ENCODE results near the gene RAD51.
"Not testable (repeated sequence)": the region's sequence is repeated elsewhere in the genome, so short reads cannot be mapped to it uniquely, and the experiment has no call there.

The RAD51 gene

GRCh38 chr15:40680151-40680550 is 14.8 kb upstream of the RAD51 start:
- H3K4me2 ChIP-seq (ENCODE audit: low read depth, low read length) = no peak overlapping the region
- H3K36me3 ChIP-seq (replicated peaks; ENCODE audit: insufficient read depth, low read length) = no peaks in the 10 kb centered on the region
- H3K4me1 ChIP-seq (ENCODE audit: low read length) = no peaks in the 10 kb centered on the region
- DNase-seq = no peak
- H3K4me3 ChIP-seq (ENCODE audit: low read length) = no peak overlapping the region
- no peaks in the 10 kb centered on the region for H3K9me2 ChIP-seq (replicated peaks; ENCODE audit: insufficient read depth, low read length)
- no peak for TF ChIP-seq EZH2 (optimal IDR thresholded peaks at IDR 0.05; ENCODE audit: low read depth, low read length)
- H3F3A ChIP-seq (ENCODE audit: insufficient read depth, low read length) = no peaks in the 10 kb centered on the region
- no peak overlapping the region for H2AFZ ChIP-seq (ENCODE audit: low read length)
- no peaks in the 10 kb centered on the region for H3K27me3 ChIP-seq (replicated peaks; ENCODE audit: insufficient read depth, low read length)
- no peaks in the 10 kb centered on the region for H3K9me3 ChIP-seq (replicated peaks; ENCODE audit: insufficient read depth, low read length)
- no peaks in the 10 kb centered on the region for H3K79me2 ChIP-seq (ENCODE audit: low read length)
- H3K9ac ChIP-seq (ENCODE audit: low read length) = no peak overlapping the region
- H3K27ac ChIP-seq (ENCODE audit: low read length) = no peak overlapping the region
- no peaks in the 10 kb centered on the region for H4K20me1 ChIP-seq (ENCODE audit: insufficient read depth, low read length)

- H3K27ac ChIP-seq (ENCODE audit: low read length); H3K4me1 ChIP-seq (ENCODE audit: low read length); H2AFZ ChIP-seq (ENCODE audit: low read length); H3K9me2 ChIP-seq (replicated peaks; ENCODE audit: insufficient read depth, low read length); H3K27me3 ChIP-seq (replicated peaks; ENCODE audit: insufficient read depth, low read length); H3K9me3 ChIP-seq (replicated peaks; ENCODE audit: insufficient read depth, low read length); H3K79me2 ChIP-seq (ENCODE audit: low read length); H3K9ac ChIP-seq (ENCODE audit: low read length); H4K20me1 ChIP-seq (ENCODE audit: insufficient read depth, low read length); H3K36me3 ChIP-seq (replicated peaks; ENCODE audit: insufficient read depth, low read length); DNase-seq; H3K4me3 ChIP-seq (ENCODE audit: low read length); H3F3A ChIP-seq (ENCODE audit: insufficient read depth, low read length); H3K4me2 ChIP-seq (ENCODE audit: low read depth, low read length): not testable (repeated sequence)
Measured at GRCh38 chr15:40680959-40681358, 14.0 kb upstream of the RAD51 start.

- no peak overlapping the region for H3K4me2 ChIP-seq (ENCODE audit: low read depth, low read length)
- TF ChIP-seq CTCF (IDR thresholded peaks at IDR 0.05; ENCODE audit: low read length) = no peak
- no peaks in the 10 kb centered on the region for H4K20me1 ChIP-seq (ENCODE audit: insufficient read depth, low read length)
- H3K9me3 ChIP-seq (replicated peaks; ENCODE audit: insufficient read depth, low read length) = no peaks in the 10 kb centered on the region
- no peak overlapping the region for H2AFZ ChIP-seq (ENCODE audit: low read length)
- H3K4me3 ChIP-seq (ENCODE audit: low read length) = no peak overlapping the region
- H3K36me3 ChIP-seq (replicated peaks; ENCODE audit: insufficient read depth, low read length) = no peaks in the 10 kb centered on the region
- no peak overlapping the region for H3K9ac ChIP-seq (ENCODE audit: low read length)
- H3K9me2 ChIP-seq (replicated peaks; ENCODE audit: insufficient read depth, low read length) = no peaks in the 10 kb centered on the region
- H3K4me1 ChIP-seq (ENCODE audit: low read length) = no peaks in the 10 kb centered on the region
- no peaks in the 10 kb centered on the region for H3F3A ChIP-seq (ENCODE audit: insufficient read depth, low read length)
- H3K27ac ChIP-seq (ENCODE audit: low read length) = no peak overlapping the region
- no peaks in the 10 kb centered on the region for H3K27me3 ChIP-seq (replicated peaks; ENCODE audit: insufficient read depth, low read length)
- H3K79me2 ChIP-seq (ENCODE audit: low read length) = no peaks in the 10 kb centered on the region
- no peak for DNase-seq
Measured at GRCh38 chr15:40684381-40684780, 10.6 kb upstream of the RAD51 start.

GRCh38 chr15:40685376-40685775 is 9.6 kb upstream of the RAD51 start:
- Histone ChIP-seq H3K9me3 (replicated peaks; ENCODE audit: insufficient read depth, low read length) (no peaks in the 10 kb centered on the region), H3K9me2 (replicated peaks; ENCODE audit: insufficient read depth, low read length) (no peaks in the 10 kb centered on the region), H3K36me3 (replicated peaks; ENCODE audit: insufficient read depth, low read length) (no peaks in the 10 kb centered on the region), H3K79me2 (ENCODE audit: low read length) (no peaks in the 10 kb centered on the region), H3K27me3 (replicated peaks; ENCODE audit: insufficient read depth, low read length) (no peaks in the 10 kb centered on the region), H2AFZ (ENCODE audit: low read length) (no peak overlapping the region), H3K4me1 (ENCODE audit: low read length) (no peaks in the 10 kb centered on the region), H3K27ac (ENCODE audit: low read length) (no peak overlapping the region), H3K4me3 (ENCODE audit: low read length) (no peak overlapping the region), H4K20me1 (ENCODE audit: insufficient read depth, low read length) (no peaks in the 10 kb centered on the region), H3F3A (ENCODE audit: insufficient read depth, low read length) (no peaks in the 10 kb centered on the region), H3K9ac (ENCODE audit: low read length) (no peak overlapping the region), H3K4me2 (ENCODE audit: low read depth, low read length) (no peak overlapping the region)
- no peak for TF ChIP-seq EZH2 (optimal IDR thresholded peaks at IDR 0.05; ENCODE audit: low read depth, low read length)
- no peak for TF ChIP-seq CTCF (IDR thresholded peaks at IDR 0.05; ENCODE audit: low read length)
- TF ChIP-seq EZH2phosphoT487 (IDR thresholded peaks at IDR 0.05; ENCODE audit: low read length) = no peak
- DNase-seq = no peak

All from MM.1S (cell line).